Spinal cord (tissue), 10 donors: Measurements from ENCODE around the gene ZNF335. TPM values are rescaled to one million over a fixed set of nuclear protein-coding genes. Genes with fewer than 3 reads are reported as not detected.

Source experiments
- DNase-seq, 6 donors: peaks; one replicate each; pipeline versions ENCODE4 v3.0.0 to v3.0.0-alpha.2; 2013 to 2015; ENCODE audit warnings: low spot score in 6 of 6, low read depth in 4 of 6
- H3K27ac ChIP-seq: one replicate; pipeline ENCODE4 v1.5.1; 2013; ENCODE audit warnings: low read depth, low read length, control low read depth
- H3K27me3 ChIP-seq: one replicate; pipeline ENCODE4 v1.6.1; 2013; ENCODE audit warnings: low read length; ENCODE audit not compliant: control insufficient read depth, insufficient read depth
- H3K36me3 ChIP-seq: one replicate; pipeline ENCODE4 v1.6.1; 2013; ENCODE audit warnings: low read length; ENCODE audit not compliant: control insufficient read depth, insufficient read depth
- H3K4me1 ChIP-seq: one replicate; pipeline ENCODE4 v1.6.1; 2013; ENCODE audit warnings: low read length; ENCODE audit not compliant: control insufficient read depth, insufficient read depth
- H3K4me3 ChIP-seq: one replicate; pipeline ENCODE4 v1.5.1; 2013; ENCODE audit warnings: low read depth, low read length, control low read depth
- H3K9me3 ChIP-seq: one replicate; pipeline ENCODE4 v1.6.1; 2013; ENCODE audit warnings: low read length; ENCODE audit not compliant: control insufficient read depth, insufficient read depth
- WGBS: methylation state at CpG from one replicate; pipeline ENCODE4 v1.1.5; 2013; ENCODE audit warnings: missing lambda C conversion rate; ENCODE audit not compliant: insufficient coverage; 5-methylcytosine and 5-hydroxymethylcytosine counted together
- polyA plus RNA-seq, 2 donors: library from polyadenylated mRNA; unstranded; fragments of 120-200 nt; gene quantifications; one replicate each; pipeline ENCODE4 v1.2.1, GENCODE V29; 2013; ENCODE audit not compliant: insufficient read length in 2 of 2
- total RNA-seq, 2 donors: library from RNA; depleted of rRNA in 1 of 2; stranded (reverse); fragments of 120-200 nt in 1 of 2; fragments of >200 nt in 1 of 2; gene quantifications; one replicate each; pipeline versions ENCODE4 v1.2.3 to v1.2.4, GENCODE V29; 2013 to 2014
- donor health status: healthy.

The ZNF335 gene
- total and polyA plus RNA-seq, 4 donors = 9.9 to 21.6 (median 15.6) TPM

GRCh38 chr20:45926731-45927070 is 45.3 kb downstream of the ZNF335 start:
- H3K27me3 ChIP-seq = no peaks in the 10 kb centered on the region
- no peak overlapping the region for H3K4me3 ChIP-seq
- no peaks in the 10 kb centered on the region for H3K9me3 ChIP-seq
- 80% methylated on average over 1 of the region's 2 CpGs for WGBS
- no peak for DNase-seq
- H3K36me3 ChIP-seq = no peaks in the 10 kb centered on the region
- H3K27ac ChIP-seq = no peak overlapping the region
- no peaks in the 10 kb centered on the region for H3K4me1 ChIP-seq

- Histone ChIP-seq H3K4me3 (no peak overlapping the region), H3K36me3 (no peaks in the 10 kb centered on the region), H3K27me3 (no peaks in the 10 kb centered on the region), H3K9me3 (no peaks in the 10 kb centered on the region), H3K4me1 (no peaks in the 10 kb centered on the region), H3K27ac (no peak overlapping the region)
- no peak for DNase-seq
- WGBS = 64% methylated on average over 7 of the region's 9 CpGs
Measured at GRCh38 chr20:45925821-45926506, 46.0 kb downstream of the ZNF335 start.

GRCh38 chr20:45924391-45925261 is 47.4 kb downstream of the ZNF335 start:
- 81% methylated on average over 14 of the region's 21 CpGs for WGBS
- Histone ChIP-seq H3K36me3 (no peaks in the 10 kb centered on the region), H3K4me3 (no peak overlapping the region), H3K9me3 (no peaks in the 10 kb centered on the region), H3K27me3 (no peaks in the 10 kb centered on the region), H3K4me1 (peaks cover 7% of the 10 kb centered on the region), H3K27ac (peak overlapping the region; percentile 82)
- DNase-seq = peak in 2 of 6 donors; percentile 39 to 78

- Histone ChIP-seq H3K4me3 (no peak overlapping the region), H3K9me3 (no peaks in the 10 kb centered on the region), H3K27ac (peak overlapping the region; percentile 78), H3K4me1 (peaks cover 8% of the 10 kb centered on the region), H3K36me3 (no peaks in the 10 kb centered on the region), H3K27me3 (no peaks in the 10 kb centered on the region)
- WGBS = 83% methylated on average over 9 of the region's 11 CpGs
- DNase-seq = no peak
Measured at GRCh38 chr20:45921337-45922189, 50.4 kb downstream of the ZNF335 start.

GRCh38 chr20:45920462-45921336 is 51.3 kb downstream of the ZNF335 start:
- WGBS = 75% methylated on average over 5 of the region's 9 CpGs
- no peaks in the 10 kb centered on the region for H3K9me3 ChIP-seq
- DNase-seq = no peak
- peak overlapping the region; percentile 78 for H3K27ac ChIP-seq
- H3K4me3 ChIP-seq = no peak overlapping the region
- no peaks in the 10 kb centered on the region for H3K36me3 ChIP-seq
- peaks cover 8% of the 10 kb centered on the region for H3K4me1 ChIP-seq
- H3K27me3 ChIP-seq = no peaks in the 10 kb centered on the region

- Histone ChIP-seq H3K4me1 (peaks cover 8% of the 10 kb centered on the region), H3K4me3 (no peak overlapping the region), H3K27me3 (no peaks in the 10 kb centered on the region), H3K36me3 (no peaks in the 10 kb centered on the region), H3K9me3 (no peaks in the 10 kb centered on the region), H3K27ac (peak overlapping the region; percentile 78)
- peak in 2 of 6 donors; percentile 2 to 81 for DNase-seq
- WGBS = 34% methylated on average over 6 of the region's 11 CpGs
Measured at GRCh38 chr20:45919542-45920399, 52.2 kb downstream of the ZNF335 start.

GRCh38 chr20:45918779-45919537 is 53.0 kb downstream of the ZNF335 start:
- no peaks in the 10 kb centered on the region for H3K27me3 ChIP-seq
- peak overlapping the region; percentile 74 for H3K27ac ChIP-seq
- H3K4me3 ChIP-seq = no peak overlapping the region
- no peaks in the 10 kb centered on the region for H3K9me3 ChIP-seq
- DNase-seq = no peak
- WGBS = 94% methylated on average over 9 of the region's 12 CpGs
- H3K36me3 ChIP-seq = no peaks in the 10 kb centered on the region
- H3K4me1 ChIP-seq = peaks cover 8% of the 10 kb centered on the region

- no peaks in the 10 kb centered on the region for H3K27me3 ChIP-seq
- H3K36me3 ChIP-seq = no peaks in the 10 kb centered on the region
- H3K4me1 ChIP-seq = peaks cover 8% of the 10 kb centered on the region
- no peaks in the 10 kb centered on the region for H3K9me3 ChIP-seq
- H3K4me3 ChIP-seq = no peak overlapping the region
- WGBS = 61% methylated on average over 4 of the region's 5 CpGs
- no peak for DNase-seq
- peak overlapping the region; percentile 74 for H3K27ac ChIP-seq
Measured at GRCh38 chr20:45918182-45918737, 53.7 kb downstream of the ZNF335 start.
